Measurements from ENCODE around the gene COG2. TPM values are rescaled to one million over a fixed set of nuclear protein-coding genes. Genes with fewer than 3 reads are reported as not detected.

Gene COG2
- total and polyA plus RNA-seq, 2 of the 13 experiments (the other 11 are each of a cell fraction or from before 2014, with no cell fraction given), result 16.8 to 36.3 TPM

GRCh38 chr1:230642263-230642959 lies at the start of gene COG2 (continued):
- peak; percentile 60; the same call in 1 of the 2 replicates for TF ChIP-seq ZNF503 (CRISPR knock-in tag; IDR thresholded peaks at IDR 0.05)
- TF ChIP-seq ETS1 (CRISPR knock-in tag; IDR thresholded peaks at IDR 0.05), result no peak
- peak; percentile 66; the same call in 1 of the 2 replicates for TF ChIP-seq PPARG (CRISPR knock-in tag; conservative IDR thresholded peaks at IDR 0.05)
- TF ChIP-seq HOMEZ (CRISPR knock-in tag; IDR thresholded peaks at IDR 0.05; ENCODE audit: low read depth), result peak; percentile 52; the same call in 1 of the 2 replicates
- TF ChIP-seq TRIM24 (CRISPR knock-in tag; IDR thresholded peaks at IDR 0.05), result no peak
- 0 out of 2 replicates have a peak, but pooled peaks have one; percentile 29 for TF ChIP-seq TFE3 (CRISPR knock-in tag; IDR thresholded peaks at IDR 0.05)
- TF ChIP-seq ZNF280D (CRISPR knock-in tag; IDR thresholded peaks at IDR 0.05), result no peak
- no peak for TF ChIP-seq GPBP1L1 (CRISPR knock-in tag; IDR thresholded peaks at IDR 0.05)
- peak; percentile 95 for TF ChIP-seq GATAD1 (CRISPR knock-in tag; IDR thresholded peaks at IDR 0.05)
- 0 out of 2 replicates have a peak, but pooled peaks have one; percentile 44 for TF ChIP-seq RFX3 (CRISPR knock-in tag; IDR thresholded peaks at IDR 0.05)
- peak; percentile 71; the same call in 1 of the 2 replicates for TF ChIP-seq ZNF746 (CRISPR knock-in tag; IDR thresholded peaks at IDR 0.05)
- peak; percentile 83 for TF ChIP-seq RXRA (CRISPR knock-in tag; IDR thresholded peaks at IDR 0.05)
- TF ChIP-seq KMT2B (CRISPR knock-in tag; IDR thresholded peaks at IDR 0.05), result peak; percentile 86
- TF ChIP-seq ZSCAN21 (CRISPR knock-in tag; IDR thresholded peaks at IDR 0.05; ENCODE audit: borderline replicate concordance), result peak; percentile 95
- no peak for TF ChIP-seq ZNF589 (CRISPR knock-in tag; conservative IDR thresholded peaks at IDR 0.05)
- no peak for TF ChIP-seq CSRNP2 (CRISPR knock-in tag; conservative IDR thresholded peaks at IDR 0.05; ENCODE audit: low read depth)
